ENCODE measurements around the gene DRC1. TPM values are rescaled to one million over a fixed set of nuclear protein-coding genes. Genes with fewer than 3 reads are reported as not detected.

Gene DRC1
- total RNA-seq, 4 donors from 2014 or later: not detected

DNA sequence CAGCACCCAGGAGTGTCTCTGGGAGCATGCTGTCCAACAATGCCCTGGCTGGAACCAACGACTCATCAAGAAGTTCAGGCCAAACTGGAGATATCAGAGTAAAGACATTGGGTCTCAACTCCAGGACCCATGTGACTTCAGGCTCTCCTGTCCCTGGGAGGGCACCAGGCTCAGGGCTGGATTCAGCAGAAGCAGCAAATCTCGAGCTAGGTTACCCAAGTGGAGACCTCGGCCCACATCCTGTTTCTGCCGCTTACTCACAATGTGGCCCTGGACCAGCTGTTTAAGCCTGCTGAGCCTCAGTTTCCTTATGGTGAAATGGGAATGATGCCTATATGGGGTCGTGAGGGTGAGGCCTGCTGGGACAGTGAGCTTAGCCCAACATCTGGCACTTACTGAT lies 85.5 kb downstream of the DRC1 start:
- H3K4me3 ChIP-seq (ENCODE audit: low read depth, poor library complexity, severe bottlenecking): no peak overlapping the region
- TF ChIP-seq, protein P1, sequence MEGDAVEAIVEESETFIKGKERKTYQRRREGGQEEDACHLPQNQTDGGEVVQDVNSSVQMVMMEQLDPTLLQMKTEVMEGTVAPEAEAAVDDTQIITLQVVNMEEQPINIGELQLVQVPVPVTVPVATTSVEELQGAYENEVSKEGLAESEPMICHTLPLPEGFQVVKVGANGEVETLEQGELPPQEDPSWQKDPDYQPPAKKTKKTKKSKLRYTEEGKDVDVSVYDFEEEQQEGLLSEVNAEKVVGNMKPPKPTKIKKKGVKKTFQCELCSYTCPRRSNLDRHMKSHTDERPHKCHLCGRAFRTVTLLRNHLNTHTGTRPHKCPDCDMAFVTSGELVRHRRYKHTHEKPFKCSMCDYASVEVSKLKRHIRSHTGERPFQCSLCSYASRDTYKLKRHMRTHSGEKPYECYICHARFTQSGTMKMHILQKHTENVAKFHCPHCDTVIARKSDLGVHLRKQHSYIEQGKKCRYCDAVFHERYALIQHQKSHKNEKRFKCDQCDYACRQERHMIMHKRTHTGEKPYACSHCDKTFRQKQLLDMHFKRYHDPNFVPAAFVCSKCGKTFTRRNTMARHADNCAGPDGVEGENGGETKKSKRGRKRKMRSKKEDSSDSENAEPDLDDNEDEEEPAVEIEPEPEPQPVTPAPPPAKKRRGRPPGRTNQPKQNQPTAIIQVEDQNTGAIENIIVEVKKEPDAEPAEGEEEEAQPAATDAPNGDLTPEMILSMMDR (IDR thresholded peaks at IDR 0.05): no peak
- TF ChIP-seq POLR2A (IDR thresholded peaks at IDR 0.05): no peak
- intact Hi-C loops (cut with DNase I; ENCODE audit: low total_unique reads): no loop called here
- 76 to 85% methylated on average over 5 of the region's 5 CpGs for WGBS, 2 donors
- DNase-seq (ENCODE audit: low spot score in 2 of 2): no peak

DNA sequence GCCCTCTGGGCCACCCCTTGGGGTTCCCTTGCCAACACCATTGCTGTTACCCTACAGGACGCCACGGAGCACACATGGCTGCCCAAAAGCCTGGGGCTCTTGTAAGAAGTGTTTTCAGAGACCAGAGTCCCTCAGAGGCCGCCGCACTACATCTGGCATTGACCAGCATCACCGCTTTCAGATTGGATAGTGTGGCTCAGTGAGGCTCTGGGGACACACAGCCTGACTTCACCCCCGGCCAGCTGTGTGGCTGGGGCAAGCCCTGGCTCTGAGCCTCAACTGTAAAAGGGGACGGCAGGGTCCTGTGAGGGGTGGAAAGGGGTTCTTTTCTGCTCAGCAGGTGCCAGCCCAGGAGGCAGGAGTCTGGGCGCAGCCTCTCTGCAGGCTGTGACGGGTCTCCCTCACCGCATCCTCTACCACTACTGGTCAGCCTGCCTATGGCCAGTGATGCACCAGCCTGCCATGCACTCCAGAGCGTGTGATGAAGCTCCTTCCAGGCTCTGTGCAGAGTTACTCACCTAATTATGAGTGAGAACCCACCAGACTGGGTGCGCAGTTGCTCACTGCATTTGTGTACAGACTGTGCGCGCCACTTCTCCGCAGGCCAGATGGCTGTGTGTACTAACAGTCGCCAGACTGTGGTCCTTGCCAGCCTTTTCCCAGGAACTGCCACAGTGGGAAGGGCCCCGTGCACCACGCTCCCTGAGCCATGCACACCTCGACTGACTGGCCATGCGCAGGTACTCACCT lies 86.9 kb downstream of the DRC1 start:
- TF ChIP-seq, protein P1 (IDR thresholded peaks at IDR 0.05): no peak
- no peak for TF ChIP-seq POLR2A (IDR thresholded peaks at IDR 0.05)
- intact Hi-C loops (cut with DNase I; ENCODE audit: low total_unique reads): no loop called here
- H3K4me3 ChIP-seq (ENCODE audit: low read depth, poor library complexity, severe bottlenecking): no peak overlapping the region
- DNase-seq (ENCODE audit: low spot score in 2 of 2): no peak
- WGBS, 2 donors: 88 to 91% methylated on average over 16 to 20 of the region's 20 CpGs

DNA sequence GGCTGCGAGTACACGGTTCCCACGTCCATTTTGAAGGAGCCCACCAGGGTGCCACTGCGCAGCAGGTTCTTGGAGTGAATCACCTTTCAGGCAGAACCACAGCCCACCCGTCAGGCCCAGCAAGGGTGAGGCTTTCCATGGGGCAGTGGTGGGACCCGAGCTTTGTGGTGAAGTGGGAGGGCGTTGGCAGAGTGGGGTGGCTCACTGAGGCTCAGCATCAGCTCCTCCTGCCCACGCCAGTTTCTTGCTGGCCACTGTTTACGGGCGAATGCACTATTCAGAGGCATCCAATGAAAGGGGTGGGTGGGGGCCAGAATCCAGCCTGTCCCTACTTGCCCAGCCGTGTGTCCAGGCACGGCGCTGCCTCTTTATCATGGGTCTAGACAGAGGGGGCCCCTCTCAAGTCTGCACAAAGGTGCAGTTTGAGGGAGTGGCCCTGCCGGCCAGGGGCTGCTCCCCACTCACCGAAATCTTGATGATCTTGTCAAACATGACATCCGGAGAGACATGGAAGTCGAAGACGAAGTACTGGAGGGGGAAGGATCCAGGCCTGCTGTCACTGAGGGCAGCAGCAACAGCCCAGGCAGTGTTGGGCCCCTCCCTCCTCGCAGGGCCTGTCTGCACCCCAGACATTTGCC lies 87.6 kb downstream of the DRC1 start:
- no peak overlapping the region for H3K4me3 ChIP-seq (ENCODE audit: low read depth, poor library complexity, severe bottlenecking)
- TF ChIP-seq, protein P1 (IDR thresholded peaks at IDR 0.05): no peak
- WGBS, 2 donors: 77 to 79% methylated on average over 14 to 19 of the region's 19 CpGs
- no peak for DNase-seq (ENCODE audit: low spot score in 2 of 2)
- intact Hi-C loops (cut with DNase I; ENCODE audit: low total_unique reads): no loop called here

DNA sequence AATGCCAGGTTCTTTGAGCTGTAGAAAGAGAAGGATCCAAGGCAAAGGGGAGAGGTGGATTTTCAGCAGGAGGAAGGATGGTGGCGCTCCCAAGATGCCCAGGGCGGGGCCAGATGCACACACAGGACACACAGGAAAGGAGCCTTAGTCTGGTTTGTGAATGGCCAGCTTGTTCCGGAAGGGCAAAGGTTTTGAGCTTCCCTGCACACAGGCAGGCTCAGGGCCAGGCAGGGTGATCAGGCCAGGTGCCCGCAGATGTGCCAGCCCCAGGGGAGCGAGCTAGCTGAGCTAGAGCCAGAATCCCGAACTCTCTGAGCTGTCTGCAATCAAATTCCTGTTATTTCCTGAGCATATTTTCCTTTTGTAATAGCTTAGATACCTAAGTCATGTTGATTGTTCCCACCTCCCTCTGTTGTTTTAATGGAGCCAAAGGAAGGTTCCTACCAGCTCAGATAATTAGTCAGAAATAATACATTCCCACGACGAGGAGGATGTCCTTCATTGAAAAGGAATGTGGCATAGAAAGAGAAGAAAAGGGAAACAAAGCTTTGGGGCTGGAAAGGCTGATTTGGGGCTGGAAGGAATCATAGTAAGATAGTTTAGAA lies 89.9 kb downstream of the DRC1 start:
- DNase-seq (ENCODE audit: low spot score in 2 of 2): no peak
- H3K4me3 ChIP-seq (ENCODE audit: low read depth, poor library complexity, severe bottlenecking): no peak overlapping the region
- intact Hi-C loops (cut with DNase I; ENCODE audit: low total_unique reads): no loop called here
- 56 to 61% methylated on average over 8 of the region's 8 CpGs for WGBS, 2 donors
- TF ChIP-seq, protein P1 (IDR thresholded peaks at IDR 0.05): no peak
- no peak for TF ChIP-seq POLR2A (IDR thresholded peaks at IDR 0.05)

DNA sequence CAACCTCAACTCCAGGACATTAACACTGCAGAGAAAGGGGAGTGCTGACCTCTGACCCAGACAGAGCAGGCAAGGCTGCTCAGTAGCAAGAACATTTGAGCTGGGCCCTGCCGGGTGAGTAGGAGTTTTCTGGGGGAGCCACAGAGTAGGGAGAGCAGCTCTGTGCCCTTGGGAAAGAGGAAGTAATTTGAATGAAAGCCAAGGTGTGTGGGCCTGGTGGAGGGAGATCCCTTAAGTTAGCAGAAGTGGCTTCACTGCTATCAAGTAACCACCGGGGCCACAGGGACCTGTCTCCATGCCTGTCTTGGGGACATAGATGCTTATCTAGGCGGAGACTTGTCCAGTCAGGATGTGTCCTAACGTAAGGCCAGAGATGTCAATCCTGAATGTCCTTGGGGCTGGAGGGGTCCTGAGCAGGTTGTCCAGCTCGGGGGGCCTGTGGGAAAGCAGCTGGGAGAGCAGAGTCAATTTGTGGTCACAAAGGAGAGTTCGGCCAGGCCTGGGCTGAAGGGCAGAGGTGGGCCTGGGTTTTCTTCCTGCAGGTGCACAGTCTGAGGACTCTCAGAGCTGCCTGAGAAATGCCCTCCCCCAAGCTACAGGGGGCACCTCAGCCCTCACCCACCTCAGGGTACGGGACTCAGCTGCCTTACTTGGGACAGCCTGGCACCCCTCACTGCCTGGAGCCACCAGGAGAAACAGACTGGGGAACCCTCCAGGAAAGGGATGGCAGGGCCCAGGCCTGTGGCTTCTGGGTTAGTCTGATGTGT lies 91.2 kb downstream of the DRC1 start:
- DNase-seq (ENCODE audit: low spot score in 2 of 2): no peak
- intact Hi-C loops (cut with DNase I; ENCODE audit: low total_unique reads): no loop called here
- no peak overlapping the region for H3K4me3 ChIP-seq (ENCODE audit: low read depth, poor library complexity, severe bottlenecking)
- TF ChIP-seq, protein P1 (IDR thresholded peaks at IDR 0.05): no peak
- no peak for TF ChIP-seq POLR2A (IDR thresholded peaks at IDR 0.05)
- 87 to 90% methylated on average over 7 of the region's 7 CpGs for WGBS, 2 donors

Data from lower leg skin (tissue), 4 donors.